KMS-11 (cell line): Measurements from ENCODE around the gene SLC11A2.

Source experiments
- H2AFZ ChIP-seq: fragments of 200-600 bp; sonication (generic); 2 replicates; pipeline ENCODE4 v1.6.1; 2016; ENCODE audit warnings: antibody characterized with exemption, mixed run types, low read depth
- H3K27ac ChIP-seq: fragments of 200-600 bp; sonication (generic); 2 replicates; pipeline ENCODE4 v1.6.1; 2016; ENCODE audit warnings: mild to moderate bottlenecking, mixed run types
- H3K27me3 ChIP-seq: fragments of 200-600 bp; sonication (generic); 2 replicates; pipeline ENCODE4 v1.6.1; 2017; ENCODE audit warnings: mild to moderate bottlenecking, low read depth, mixed run types, moderate library complexity; ENCODE audit not compliant: insufficient read depth
- H3K36me3 ChIP-seq: fragments of 200-600 bp; sonication (generic); 2 replicates; pipeline ENCODE4 v1.6.1; 2017; ENCODE audit warnings: mild to moderate bottlenecking, mixed run types; ENCODE audit not compliant: insufficient read depth
- H3K4me1 ChIP-seq: fragments of 200-600 bp; sonication (generic); 2 replicates; pipeline ENCODE4 v1.6.1; 2016; ENCODE audit warnings: mild to moderate bottlenecking, low read depth, mixed run types; ENCODE audit not compliant: poor library complexity, severe bottlenecking
- H3K4me2 ChIP-seq: fragments of 200-600 bp; sonication (generic); 2 replicates; pipeline ENCODE4 v1.7.0; 2016; ENCODE audit warnings: mild to moderate bottlenecking, mixed run types
- H3K4me3 ChIP-seq: fragments of 200-600 bp; sonication (generic); IDR thresholded peaks from 2 replicates; pipeline ENCODE4 v1.6.1; 2017; ENCODE audit warnings: low read depth, low read length, mixed read lengths; ENCODE audit not compliant: insufficient read depth
- H3K79me2 ChIP-seq: fragments of 200-600 bp; sonication (generic); 2 replicates; pipeline ENCODE4 v1.6.1; 2016; ENCODE audit warnings: low read depth, mixed run types; ENCODE audit not compliant: insufficient read depth
- H3K9ac ChIP-seq: fragments of 200-600 bp; sonication (generic); 2 replicates; pipeline ENCODE4 v1.6.1; 2016; ENCODE audit warnings: mild to moderate bottlenecking, mixed run types
- H4K20me1 ChIP-seq: fragments of 200-600 bp; sonication (generic); 2 replicates; pipeline ENCODE4 v1.6.1; 2016; ENCODE audit warnings: mild to moderate bottlenecking, mixed run types; ENCODE audit not compliant: insufficient read depth
- TF ChIP-seq, protein P1 (sequence below): fragments of 200-600 bp; sonication (generic); conservative IDR thresholded peaks from 2 replicates; pipeline ENCODE4 v1.6.1; 2017; ENCODE audit warnings: low read depth, mild to moderate bottlenecking, antibody characterized with exemption, low read length, moderate library complexity, mixed read lengths

Gene SLC11A2

GRCh38 chr12:51059086-51059485 lies 32.9 kb upstream of the SLC11A2 start:
- peaks cover 5% of the 10 kb centered on the region; the same call in 1 of the 2 replicates for H3K36me3 ChIP-seq

GRCh38 chr12:51056242-51056641 lies 30.1 kb upstream of the SLC11A2 start:
- Histone ChIP-seq H3K4me3 (no peak overlapping the region), H3K4me1 (peaks cover 14% of the 10 kb centered on the region), H3K9ac (no peak overlapping the region), H3K4me2 (no peak overlapping the region), H4K20me1 (no peaks in the 10 kb centered on the region), H3K27me3 (no peaks in the 10 kb centered on the region), H3K79me2 (no peaks in the 10 kb centered on the region), H3K36me3 (peaks cover 5% of the 10 kb centered on the region; the same call in 1 of the 2 replicates), H3K27ac (no peak overlapping the region), H2AFZ (no peak overlapping the region)
- TF ChIP-seq, protein P1, sequence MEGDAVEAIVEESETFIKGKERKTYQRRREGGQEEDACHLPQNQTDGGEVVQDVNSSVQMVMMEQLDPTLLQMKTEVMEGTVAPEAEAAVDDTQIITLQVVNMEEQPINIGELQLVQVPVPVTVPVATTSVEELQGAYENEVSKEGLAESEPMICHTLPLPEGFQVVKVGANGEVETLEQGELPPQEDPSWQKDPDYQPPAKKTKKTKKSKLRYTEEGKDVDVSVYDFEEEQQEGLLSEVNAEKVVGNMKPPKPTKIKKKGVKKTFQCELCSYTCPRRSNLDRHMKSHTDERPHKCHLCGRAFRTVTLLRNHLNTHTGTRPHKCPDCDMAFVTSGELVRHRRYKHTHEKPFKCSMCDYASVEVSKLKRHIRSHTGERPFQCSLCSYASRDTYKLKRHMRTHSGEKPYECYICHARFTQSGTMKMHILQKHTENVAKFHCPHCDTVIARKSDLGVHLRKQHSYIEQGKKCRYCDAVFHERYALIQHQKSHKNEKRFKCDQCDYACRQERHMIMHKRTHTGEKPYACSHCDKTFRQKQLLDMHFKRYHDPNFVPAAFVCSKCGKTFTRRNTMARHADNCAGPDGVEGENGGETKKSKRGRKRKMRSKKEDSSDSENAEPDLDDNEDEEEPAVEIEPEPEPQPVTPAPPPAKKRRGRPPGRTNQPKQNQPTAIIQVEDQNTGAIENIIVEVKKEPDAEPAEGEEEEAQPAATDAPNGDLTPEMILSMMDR = no peak

More at GRCh38 chr12:51059086-51059485, 32.9 kb upstream of the SLC11A2 start:
- Histone ChIP-seq H4K20me1 (no peaks in the 10 kb centered on the region), H3K27ac (no peak overlapping the region), H3K79me2 (no peaks in the 10 kb centered on the region), H3K4me3 (no peak overlapping the region), H2AFZ (no peak overlapping the region), H3K4me1 (no peaks in the 10 kb centered on the region), H3K27me3 (no peaks in the 10 kb centered on the region), H3K4me2 (no peak overlapping the region), H3K9ac (no peak overlapping the region)
- TF ChIP-seq, protein P1 = no peak

DNA sequence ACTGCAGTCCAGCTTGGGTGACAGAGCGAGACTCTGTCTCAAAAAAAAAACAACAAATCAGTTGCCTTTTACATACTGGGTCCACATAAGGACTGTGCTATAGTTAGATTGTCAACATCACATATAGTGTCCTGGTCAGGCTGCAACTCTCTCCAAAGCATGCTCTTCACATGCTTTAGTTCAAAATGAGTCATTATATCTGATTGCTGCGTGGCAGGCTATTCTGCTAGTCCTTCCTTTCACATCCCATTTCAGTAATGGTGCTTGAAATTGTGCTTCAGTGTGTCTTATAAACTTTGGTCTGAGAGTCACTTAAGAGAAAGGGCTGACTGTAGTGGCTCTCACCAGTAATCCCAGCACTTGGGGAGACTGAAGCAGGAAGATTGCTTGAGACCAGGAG lies 28.9 kb upstream of the SLC11A2 start:
- Histone ChIP-seq H3K4me1 (peaks cover 26% of the 10 kb centered on the region), H3K27me3 (no peaks in the 10 kb centered on the region), H3K4me3 (no peak overlapping the region), H4K20me1 (no peaks in the 10 kb centered on the region), H3K36me3 (peaks cover 5% of the 10 kb centered on the region; the same call in 1 of the 2 replicates), H3K79me2 (peaks cover 6% of the 10 kb centered on the region; the same call in 1 of the 2 replicates), H3K27ac (no peak overlapping the region), H3K4me2 (no peak overlapping the region), H3K9ac (no peak overlapping the region), H2AFZ (no peak overlapping the region)
- TF ChIP-seq, protein P1 = no peak

DNA sequence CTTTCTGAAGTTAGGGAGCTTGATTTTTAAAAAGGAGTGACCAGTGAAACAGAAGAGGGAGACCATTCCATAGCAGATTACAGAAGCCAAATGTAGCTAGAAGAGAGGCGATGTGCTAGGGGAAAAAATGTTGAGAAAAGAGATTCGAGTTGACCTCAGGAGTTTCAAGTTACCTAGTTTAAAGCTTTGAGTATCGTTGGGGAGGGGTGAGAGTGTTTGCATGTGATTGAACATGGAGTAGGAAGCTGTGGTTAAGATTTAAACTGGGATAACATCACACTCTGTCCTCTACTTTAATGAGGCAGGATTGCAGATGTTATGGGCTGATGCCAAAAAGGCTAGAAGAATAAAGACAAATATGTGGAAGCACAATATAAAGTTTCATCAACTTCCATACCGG lies 25.6 kb upstream of the SLC11A2 start:
- H3K27me3 ChIP-seq = no peaks in the 10 kb centered on the region
- peak overlapping the region; percentile 90; the same call in 1 of the 2 replicates for H3K4me2 ChIP-seq
- TF ChIP-seq, protein P1 = no peak
- no peak overlapping the region for H2AFZ ChIP-seq
- no peak overlapping the region for H3K9ac ChIP-seq
- peaks cover 2% of the 10 kb centered on the region; the same call in 1 of the 2 replicates for H3K36me3 ChIP-seq
- peaks cover 19% of the 10 kb centered on the region for H3K79me2 ChIP-seq
- no peak overlapping the region for H3K4me3 ChIP-seq
- H4K20me1 ChIP-seq = no peaks in the 10 kb centered on the region
- peaks cover 41% of the 10 kb centered on the region for H3K4me1 ChIP-seq
- peak overlapping the region; percentile 42; the same call in 1 of the 2 replicates for H3K27ac ChIP-seq
